ENCODE data around the gene EFCAB9.

EFCAB9 gene

GRCh38 chr5:172175263-172175719 lies 18.7 kb upstream of the EFCAB9 start:
- TF ChIP-seq GATA3 (IDR thresholded peaks at IDR 0.05; ENCODE audit: low read depth, low read length) = no peak

GRCh38 chr5:172177176-172177575 lies 16.8 kb upstream of the EFCAB9 start:
- TF ChIP-seq GATA2 (IDR thresholded peaks at IDR 0.05; ENCODE audit: low read depth, low read length) (no peak), GATA3 (IDR thresholded peaks at IDR 0.05; ENCODE audit: low read depth, low read length) (no peak)

- TF ChIP-seq GATA2 (IDR thresholded peaks at IDR 0.05; ENCODE audit: low read depth, low read length) = no peak
- TF ChIP-seq GATA3 (IDR thresholded peaks at IDR 0.05; ENCODE audit: low read depth, low read length) = no peak
These were observed 15.5 kb upstream of the EFCAB9 start for GRCh38 chr5:172178301-172178987.

GRCh38 chr5:172178991-172179989 lies 14.7 kb upstream of the EFCAB9 start:
- TF ChIP-seq GATA3 (IDR thresholded peaks at IDR 0.05; ENCODE audit: low read depth, low read length) = no peak
- TF ChIP-seq GATA2 (IDR thresholded peaks at IDR 0.05; ENCODE audit: low read depth, low read length) = no peak

DNA sequence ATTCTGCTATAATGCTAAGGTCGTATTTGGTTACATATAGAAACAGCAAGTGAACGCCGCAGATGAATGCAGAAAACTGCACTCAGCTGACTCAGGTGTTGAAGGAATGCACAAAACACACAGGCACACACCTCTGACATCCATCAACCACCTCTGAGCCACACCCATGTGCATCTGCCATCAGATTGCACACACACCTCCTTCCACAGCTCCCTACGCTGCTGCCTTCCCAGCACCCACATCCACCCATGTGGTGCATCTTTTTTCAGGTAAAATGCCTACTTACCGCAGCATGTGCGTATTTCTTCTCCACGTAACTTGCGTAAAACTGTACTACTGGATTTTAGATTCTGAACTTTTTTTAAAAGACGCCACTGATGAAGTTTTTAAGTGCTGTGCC lies 13.0 kb upstream of the EFCAB9 start:
- TF ChIP-seq GATA2 (IDR thresholded peaks at IDR 0.05; ENCODE audit: low read depth, low read length) = no peak
- TF ChIP-seq GATA3 (IDR thresholded peaks at IDR 0.05; ENCODE audit: low read depth, low read length) = no peak

DNA sequence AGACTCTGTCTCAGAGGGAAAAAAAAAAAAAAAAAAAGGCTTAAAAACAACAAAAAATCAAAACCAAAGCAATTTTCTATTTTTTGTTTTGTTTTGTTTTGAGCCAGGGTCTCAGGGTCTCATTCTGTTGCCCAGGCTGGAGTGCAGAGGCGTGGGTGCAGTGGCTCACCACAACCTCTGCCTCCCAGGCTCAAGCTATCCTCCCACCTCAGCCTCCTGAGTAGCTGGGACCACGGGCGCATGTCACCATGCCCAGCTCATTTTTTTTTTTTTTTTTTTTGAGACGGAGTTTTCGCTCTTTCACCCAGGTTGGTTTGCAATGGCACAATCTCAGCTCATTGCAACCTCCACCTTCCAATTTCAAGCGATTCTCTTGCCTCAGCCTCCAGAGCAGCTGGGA lies 11.7 kb upstream of the EFCAB9 start:
- TF ChIP-seq GATA2 (IDR thresholded peaks at IDR 0.05; ENCODE audit: low read depth, low read length) (no peak), GATA3 (IDR thresholded peaks at IDR 0.05; ENCODE audit: low read depth, low read length) (no peak)

- no peak for TF ChIP-seq GATA3 (IDR thresholded peaks at IDR 0.05; ENCODE audit: low read depth, low read length)
These were observed 10.1 kb upstream of the EFCAB9 start for GRCh38 chr5:172183881-172184280.

GRCh38 chr5:172185096-172185461 lies 8.9 kb upstream of the EFCAB9 start:
- TF ChIP-seq GATA2 (IDR thresholded peaks at IDR 0.05; ENCODE audit: low read depth, low read length) (no peak), GATA3 (IDR thresholded peaks at IDR 0.05; ENCODE audit: low read depth, low read length) (no peak)

DNA sequence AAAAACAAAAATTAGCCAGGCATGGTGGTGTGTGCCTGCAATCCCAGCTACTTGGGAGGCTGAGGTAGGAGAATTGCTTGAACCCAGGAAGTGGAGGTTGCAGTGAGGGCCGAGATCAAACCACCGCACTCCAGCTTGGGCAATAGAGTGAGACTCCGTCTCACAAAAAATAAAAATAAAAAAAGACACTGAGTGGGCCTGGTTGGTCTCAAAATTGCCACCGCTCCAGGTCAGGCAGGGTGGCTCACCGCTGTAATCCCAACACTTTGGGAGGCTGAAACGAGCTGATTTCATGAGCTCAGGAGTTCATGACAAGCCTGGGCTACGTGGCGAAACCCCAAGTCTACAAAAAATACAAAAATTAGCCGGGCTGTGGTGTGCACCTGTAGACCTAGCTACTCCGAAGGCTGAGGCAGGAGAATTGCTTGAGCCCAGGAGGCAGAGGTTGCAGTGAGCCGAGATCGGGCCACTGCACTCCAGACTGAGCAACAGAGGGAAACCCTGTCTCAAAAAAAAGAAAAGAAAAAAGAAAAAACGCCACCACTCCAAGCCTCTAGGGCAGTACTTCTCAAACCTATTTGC lies 7.8 kb upstream of the EFCAB9 start:
- TF ChIP-seq GATA3 (IDR thresholded peaks at IDR 0.05; ENCODE audit: low read depth, low read length) = no peak
- TF ChIP-seq GATA2 (IDR thresholded peaks at IDR 0.05; ENCODE audit: low read depth, low read length) = no peak

DNA sequence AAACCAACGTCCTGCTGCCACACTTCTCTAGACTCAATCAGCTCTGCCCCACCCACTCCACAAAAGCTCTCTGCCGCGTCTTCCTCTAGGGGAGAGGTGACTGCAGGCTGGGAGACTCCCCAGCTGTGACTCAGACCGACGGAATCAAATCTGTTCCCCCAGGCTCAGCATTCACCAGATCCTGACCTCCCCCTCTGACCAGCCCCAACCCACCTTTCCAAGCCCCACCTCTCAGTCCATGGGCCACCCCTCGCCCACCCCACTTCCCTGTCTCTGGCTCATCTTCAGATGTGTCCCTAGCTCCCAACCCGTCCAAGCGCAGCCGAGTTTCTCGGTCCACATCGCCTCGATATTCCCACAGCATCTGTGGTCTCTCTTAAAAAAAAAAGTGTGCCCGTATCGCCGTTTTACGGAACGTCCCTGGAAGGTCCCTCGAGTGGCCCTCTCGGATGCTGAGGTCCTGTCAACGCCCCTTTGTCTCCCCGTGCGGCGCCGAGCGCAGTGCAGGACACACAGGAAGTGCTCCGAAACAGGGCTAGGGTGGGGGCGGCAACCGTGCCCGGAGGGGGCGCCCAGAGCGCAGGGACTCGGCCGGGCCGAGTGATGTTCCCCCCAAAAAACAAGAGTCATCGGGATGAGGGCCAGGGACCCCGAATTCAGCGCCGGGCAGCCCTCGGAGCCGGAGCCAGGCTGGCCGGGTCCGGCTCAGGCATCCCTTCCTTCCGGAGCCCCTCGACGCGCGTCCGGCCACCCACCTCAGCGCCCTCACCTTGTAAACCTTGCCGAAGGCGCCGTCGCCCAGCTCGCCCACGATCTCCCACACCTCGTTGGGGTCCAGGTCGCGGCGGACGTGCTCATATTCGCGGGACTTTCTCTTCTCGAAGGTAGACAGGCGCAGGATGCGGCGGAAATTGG lies 6.6 kb upstream of the EFCAB9 start:
- TF ChIP-seq GATA3 (IDR thresholded peaks at IDR 0.05; ENCODE audit: low read depth, low read length) = no peak
- no peak for TF ChIP-seq GATA2 (IDR thresholded peaks at IDR 0.05; ENCODE audit: low read depth, low read length)

- no peak for TF ChIP-seq GATA3 (IDR thresholded peaks at IDR 0.05; ENCODE audit: low read depth, low read length)
- 0 out of 2 replicates have a peak, but pooled peaks have one; percentile 8 for TF ChIP-seq GATA2 (IDR thresholded peaks at IDR 0.05; ENCODE audit: low read depth, low read length)
These were observed 5.7 kb upstream of the EFCAB9 start, which contains the start of gene STK10 for GRCh38 chr5:172188033-172188892. TSS of gene STK10 (minus strand) at chr5:172188224. CDS start at chr5:172188042, 182 bp downstream.

- TF ChIP-seq GATA2 (IDR thresholded peaks at IDR 0.05; ENCODE audit: low read depth, low read length) (no peak), GATA3 (IDR thresholded peaks at IDR 0.05; ENCODE audit: low read depth, low read length) (no peak)
These were observed 4.9 kb upstream of the EFCAB9 start for GRCh38 chr5:172188893-172189692.
